Mammary epithelial cell (primary cell): ENCODE measurements around the gene VAV3.

Experiments used
- CTCF ChIP-seq, 2 donors: IDR thresholded peaks in 1 of 2; conservative IDR thresholded peaks in 1 of 2; 2 replicates each; pipeline ENCODE4 v1.5.1; 2011 to 2012; ENCODE audit warnings: inconsistent platforms in 2 of 2, low read length in 2 of 2, mild to moderate bottlenecking in 2 of 2, control low read depth in 1 of 2, low read depth in 1 of 2; ENCODE audit not compliant: insufficient read depth in 1 of 2; ENCODE audit errors: extremely low read depth in 1 of 2
- EZH2 ChIP-seq: IDR thresholded peaks from 2 replicates; pipeline ENCODE4 v1.6.1; 2012; ENCODE audit warnings: low read length, inconsistent platforms, borderline replicate concordance

DNA sequence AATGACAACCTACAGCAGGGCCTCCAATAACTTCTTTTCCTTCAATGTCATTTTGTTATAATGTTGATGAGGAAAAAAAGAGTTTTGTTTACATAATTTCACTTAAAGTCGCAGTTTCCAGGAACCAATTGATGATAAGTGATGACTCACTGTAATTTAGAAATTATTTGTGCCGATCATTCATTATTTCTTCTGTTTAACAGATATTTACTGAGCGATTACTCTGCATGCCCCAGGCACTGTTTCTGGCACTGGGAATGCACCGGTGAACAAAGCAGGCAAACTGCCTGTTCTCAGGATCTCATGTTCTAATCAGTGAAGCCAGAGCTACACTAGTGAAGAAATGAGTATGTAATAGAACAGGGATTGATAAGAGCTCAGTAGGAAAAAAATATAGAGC is 420.7 kb downstream of the VAV3 start:
- TF ChIP-seq CTCF (conservative IDR thresholded peaks at IDR 0.05 in 1 of 2, IDR thresholded peaks at IDR 0.05 in 1 of 2; ENCODE audit: extremely low read depth in 1 of 2, insufficient read depth in 1 of 2, low read depth in 1 of 2, low read length in 2 of 2) (no peak), EZH2 (no peak)
